Stimulated activated CD4-positive, alpha-beta T cell treated with anti-CD3 and anti-CD28 coated beads, Interleukin-2, amount 100 ng/mL, for 48 hours (primary cell): Measurements from ENCODE around the gene PRR16.
"Not testable (repeated sequence)": the region's sequence is repeated elsewhere in the genome, so short reads cannot be mapped to it uniquely, and the experiment has no call there.

ENCODE experiments used
- DNase-seq, 2 donors: peaks; one replicate each; pipeline ENCODE4 v3.0.0-alpha.2; 2020

Gene PRR16

GRCh38 chr5:120677481-120677880, 213.4 kb downstream of the PRR16 start:
- no peak for DNase-seq

- DNase-seq: no peak
These were observed 214.2 kb downstream of the PRR16 start for GRCh38 chr5:120678279-120678678.

- no peak for DNase-seq
These were observed 218.8 kb downstream of the PRR16 start for GRCh38 chr5:120682851-120683250.

GRCh38 chr5:120683580-120683979, 219.5 kb downstream of the PRR16 start:
- no peak for DNase-seq

- DNase-seq: no peak
These were observed 220.1 kb downstream of the PRR16 start for GRCh38 chr5:120684213-120684612.

- no peak for DNase-seq
These were observed 220.8 kb downstream of the PRR16 start for GRCh38 chr5:120684749-120685415.

- no peak for DNase-seq
These were observed 226.7 kb downstream of the PRR16 start for GRCh38 chr5:120690621-120691407.

- DNase-seq: no peak
These were observed 228.2 kb downstream of the PRR16 start for GRCh38 chr5:120692325-120692724.

- DNase-seq: no peak
These were observed 231.3 kb downstream of the PRR16 start for GRCh38 chr5:120695368-120695880.

GRCh38 chr5:120697147-120697546, 233.0 kb downstream of the PRR16 start:
- no peak for DNase-seq

GRCh38 chr5:120697670-120698327, 233.7 kb downstream of the PRR16 start:
- DNase-seq: not testable (repeated sequence)

- DNase-seq: not testable (repeated sequence)
These were observed 236.6 kb downstream of the PRR16 start for GRCh38 chr5:120700653-120701052.

- DNase-seq: not testable (repeated sequence)
These were observed 238.9 kb downstream of the PRR16 start for GRCh38 chr5:120702817-120703538.

GRCh38 chr5:120703918-120704587, 240.0 kb downstream of the PRR16 start:
- no peak for DNase-seq

- no peak for DNase-seq
These were observed 242.8 kb downstream of the PRR16 start for GRCh38 chr5:120706877-120707276.

- DNase-seq: no peak
These were observed 253.3 kb downstream of the PRR16 start for GRCh38 chr5:120717381-120717780.

- DNase-seq: no peak
These were observed 266.1 kb downstream of the PRR16 start for GRCh38 chr5:120730214-120730613.

GRCh38 chr5:120734033-120734432, 269.9 kb downstream of the PRR16 start:
- DNase-seq: no peak

GRCh38 chr5:120735076-120735475, 271.0 kb downstream of the PRR16 start:
- DNase-seq: no peak
